ENCODE data around the gene PDGFC.

The PDGFC gene

GRCh38 chr4:156956359-156956758, 15.2 kb downstream of the PDGFC start:
- no peak for TF ChIP-seq CTCF (IDR thresholded peaks at IDR 0.05; ENCODE audit: low read depth, low read length, missing control alignments)
- DNase-seq (ENCODE audit: extremely low read depth, low read depth): no peak

GRCh38 chr4:156954587-156954986, 17.0 kb downstream of the PDGFC start:
- TF ChIP-seq CTCF (IDR thresholded peaks at IDR 0.05; ENCODE audit: low read depth, low read length, missing control alignments): no peak
- no peak for DNase-seq (ENCODE audit: extremely low read depth, low read depth)
- H3K4me3 ChIP-seq (replicated peaks; ENCODE audit: low read depth, low read length): no peak overlapping the region

More at GRCh38 chr4:156956359-156956758, 15.2 kb downstream of the PDGFC start:
- no peak overlapping the region for H3K4me3 ChIP-seq (replicated peaks; ENCODE audit: low read depth, low read length)

GRCh38 chr4:156953951-156954350, 17.6 kb downstream of the PDGFC start:
- H3K4me3 ChIP-seq (replicated peaks; ENCODE audit: low read depth, low read length): no peak overlapping the region
- no peak for TF ChIP-seq CTCF (IDR thresholded peaks at IDR 0.05; ENCODE audit: low read depth, low read length, missing control alignments)
- DNase-seq (ENCODE audit: extremely low read depth, low read depth): no peak

- DNase-seq (ENCODE audit: extremely low read depth, low read depth): no peak
- no peak overlapping the region for H3K4me3 ChIP-seq (replicated peaks; ENCODE audit: low read depth, low read length)
- no peak for TF ChIP-seq CTCF (IDR thresholded peaks at IDR 0.05; ENCODE audit: low read depth, low read length, missing control alignments)
These were observed 18.6 kb downstream of the PDGFC start for GRCh38 chr4:156953001-156953400.

- no peak overlapping the region for H3K4me3 ChIP-seq (replicated peaks; ENCODE audit: low read depth, low read length)
- DNase-seq (ENCODE audit: extremely low read depth, low read depth): no peak
- TF ChIP-seq CTCF (IDR thresholded peaks at IDR 0.05; ENCODE audit: low read depth, low read length, missing control alignments): no peak
These were observed 19.4 kb downstream of the PDGFC start for GRCh38 chr4:156952078-156952759.

GRCh38 chr4:156950948-156951347, 20.7 kb downstream of the PDGFC start:
- no peak for TF ChIP-seq CTCF (IDR thresholded peaks at IDR 0.05; ENCODE audit: low read depth, low read length, missing control alignments)
- H3K4me3 ChIP-seq (replicated peaks; ENCODE audit: low read depth, low read length): no peak overlapping the region

GRCh38 chr4:156950090-156950489, 21.5 kb downstream of the PDGFC start:
- H3K4me3 ChIP-seq (replicated peaks; ENCODE audit: low read depth, low read length): no peak overlapping the region
- no peak for TF ChIP-seq CTCF (IDR thresholded peaks at IDR 0.05; ENCODE audit: low read depth, low read length, missing control alignments)
- no peak for DNase-seq (ENCODE audit: extremely low read depth, low read depth)

More at GRCh38 chr4:156950948-156951347, 20.7 kb downstream of the PDGFC start:
- DNase-seq (ENCODE audit: extremely low read depth, low read depth): no peak

Measured in HFF-Myc (cell line).